ENCODE data around the gene ZGPAT.

Gene ZGPAT

DNA sequence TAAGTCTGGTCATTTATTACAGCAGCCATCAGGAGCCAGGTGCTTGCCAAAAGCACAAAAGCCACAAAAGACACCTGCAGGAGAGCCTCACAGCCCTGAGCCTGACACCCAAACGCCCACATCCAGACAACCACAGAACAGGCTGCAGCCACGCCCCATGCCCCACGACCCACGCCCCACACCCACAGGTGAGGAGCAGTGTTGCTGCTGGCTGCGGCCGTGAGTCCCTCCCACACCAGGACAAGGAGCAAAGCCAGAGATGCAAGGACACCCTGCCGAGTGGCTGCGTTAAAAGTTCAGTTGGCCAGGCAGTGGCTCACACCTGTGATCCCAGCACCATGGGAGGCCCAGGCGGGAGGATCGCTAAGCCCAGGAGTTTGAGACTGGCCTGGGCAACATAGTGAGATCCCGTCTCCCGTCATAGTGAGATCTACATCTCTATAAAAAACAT lies 74.7 kb downstream of the ZGPAT start:
- DNase-seq (ENCODE audit: low read depth in 3 of 3) = no peak

DNA sequence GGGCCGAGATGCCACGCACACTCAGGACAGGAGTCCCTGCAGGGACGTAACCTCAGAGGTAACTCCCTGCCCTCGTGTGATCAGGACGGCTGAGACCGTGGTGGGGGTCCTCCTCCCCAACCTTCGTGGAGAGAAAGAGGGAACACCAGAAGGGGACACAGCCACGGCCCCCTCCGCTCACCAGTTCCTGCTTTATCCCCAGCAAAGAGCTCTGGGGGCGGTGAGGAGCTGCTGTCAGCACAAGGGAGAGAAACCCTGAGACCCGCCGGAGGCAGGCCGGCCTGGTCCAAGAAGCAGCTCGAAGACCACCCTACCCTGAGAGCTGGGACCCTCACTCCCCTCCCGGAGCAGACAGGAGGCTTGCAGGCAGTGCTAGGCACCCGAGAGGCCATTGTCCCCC lies 76.1 kb downstream of the ZGPAT start:
- DNase-seq (ENCODE audit: low read depth in 3 of 3) = no peak

DNA sequence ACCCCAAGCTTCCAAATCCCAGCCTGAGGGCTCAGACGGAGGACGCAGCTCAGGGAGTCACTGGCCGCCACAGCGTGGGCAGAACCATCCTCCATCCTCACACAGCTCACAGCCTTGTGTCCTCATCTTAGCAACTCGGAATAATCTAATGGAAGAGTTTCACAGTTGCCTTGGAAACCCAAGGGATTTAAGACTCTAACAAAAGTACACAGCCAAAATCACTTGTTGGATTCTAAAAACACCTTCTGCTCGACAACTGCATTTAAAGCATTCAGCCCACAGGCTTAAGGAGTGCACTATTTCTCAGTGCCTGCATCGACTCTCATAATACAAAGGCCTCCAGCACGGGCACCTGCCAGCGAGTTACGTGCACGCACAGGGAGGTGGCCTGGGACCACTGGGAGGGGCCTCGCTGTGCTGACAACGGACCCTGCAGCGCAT lies 77.9 kb downstream of the ZGPAT start:
- no peak for DNase-seq (ENCODE audit: low read depth in 3 of 3)

Data from stimulated activated CD4-positive, alpha-beta T cell treated with anti-CD3 and anti-CD28 coated beads, TNF-alpha, amount 100 ng/mL, for 24 hours (primary cell).